WTC11 (cell line): Measurements from ENCODE around the gene CD180. TPM values are rescaled to one million over a fixed set of nuclear protein-coding genes. Genes with fewer than 3 reads are reported as not detected.

Source experiments
- ATAC-seq: fragments of 200-7000 bp; cut with Tn5 transposase; 2 replicates; pipeline ENCODE4 v1.10.0; 2021; ENCODE audit warnings: mild to moderate bottlenecking, moderate library complexity
- CTCF ChIA-PET: fragments of 300-600 bp; sonication (Branson Sonifier 250); formaldehyde crosslinking; loops from one replicate; lab custom pipeline; 2021; ENCODE audit warnings: antibody characterized with exemption; lab: Charles Lee
- POLR2A ChIA-PET: fragments of 350-600 bp; sonication (Branson Sonifier 250); formaldehyde crosslinking; loops from one replicate; lab custom pipeline; 2021; ENCODE audit warnings: antibody characterized with exemption; lab: Charles Lee
- DNase-seq: peaks from one replicate; pipeline ENCODE4 v3.0.0; 2021; ENCODE audit warnings: low spot score
- H3K27ac Mint-ChIP-seq: 2 replicates; pipeline ENCODE4 v1.8.0; 2021; ENCODE audit warnings: mixed read lengths
- H3K27me3 Mint-ChIP-seq: 2 replicates; pipeline ENCODE4 v1.8.0; 2021; ENCODE audit warnings: low read depth, mild to moderate bottlenecking, moderate library complexity, mixed read lengths
- H3K36me3 Mint-ChIP-seq: 2 replicates; pipeline ENCODE4 v1.8.0; 2021; ENCODE audit warnings: mixed read lengths
- H3K4me1 Mint-ChIP-seq: 2 replicates; pipeline ENCODE4 v1.8.0; 2022; ENCODE audit warnings: mixed read lengths
- H3K4me3 Mint-ChIP-seq: 2 replicates; pipeline ENCODE4 v1.8.0; 2021; ENCODE audit warnings: mild to moderate bottlenecking, moderate library complexity, mixed read lengths
- H3K9me3 Mint-ChIP-seq: 2 replicates; pipeline ENCODE4 v1.8.0; 2021; ENCODE audit warnings: mixed read lengths
- CBFB ChIP-seq: sonication (generic); formaldehyde crosslinking; IDR thresholded peaks from 2 replicates; pipeline ENCODE4 v1.8.1; 2022; ENCODE audit warnings: mild to moderate bottlenecking, low read depth, missing genetic modification reagents
- JAZF1 ChIP-seq: fragments of 250-450 bp; sonication (Bioruptor Pico); IDR thresholded peaks from 2 replicates; pipeline ENCODE4 v1.9.0; 2021; ENCODE audit warnings: moderate library complexity, mild to moderate bottlenecking, inconsistent platforms
- MYBL2 ChIP-seq: sonication (generic); formaldehyde crosslinking; IDR thresholded peaks from 2 replicates; pipeline ENCODE4 v1.8.1; 2023; ENCODE audit warnings: mild to moderate bottlenecking, moderate library complexity, missing genetic modification reagents
- NR3C1 ChIP-seq: sonication (generic); formaldehyde crosslinking; conservative IDR thresholded peaks from 2 replicates; pipeline ENCODE4 v1.8.1; 2023; ENCODE audit warnings: low read depth, mild to moderate bottlenecking, missing genetic modification reagents
- SP1 ChIP-seq: sonication (generic); formaldehyde crosslinking; conservative IDR thresholded peaks from 2 replicates; pipeline ENCODE4 v1.8.1; 2022; ENCODE audit warnings: missing genetic modification reagents
- TCF7 ChIP-seq: sonication (generic); formaldehyde crosslinking; IDR thresholded peaks from 2 replicates; pipeline ENCODE4 v1.8.0; 2022; ENCODE audit warnings: mild to moderate bottlenecking, low read depth, missing genetic modification reagents, moderate library complexity
- ZNF138 ChIP-seq: sonication (generic); formaldehyde crosslinking; conservative IDR thresholded peaks from 2 replicates; pipeline ENCODE4 v1.8.1; 2022; ENCODE audit warnings: mild to moderate bottlenecking, moderate library complexity, missing genetic modification reagents
- ZNF423 ChIP-seq: fragments of 250-450 bp; sonication (Bioruptor Pico); IDR thresholded peaks from 2 replicates; pipeline ENCODE4 v2.1.2; 2022; ENCODE audit warnings: mild to moderate bottlenecking, moderate library complexity
- total RNA-seq: library from RNA; stranded (reverse); gene quantifications from 3 replicates; pipeline ENCODE4 v1.2.3, GENCODE V29; 2021
- TF ChIP-seq, protein P1 (sequence below): sonication (generic); formaldehyde crosslinking; IDR thresholded peaks from 2 replicates; pipeline ENCODE4 v1.8.0; 2022; ENCODE audit warnings: mild to moderate bottlenecking, missing genetic modification reagents
- TF ChIP-seq, protein P2 (sequence below): sonication (generic); formaldehyde crosslinking; IDR thresholded peaks from 2 replicates; pipeline ENCODE4 v1.8.0; 2023; ENCODE audit warnings: missing genetic modification reagents
- TF ChIP-seq, protein P3 (sequence below): sonication (generic); formaldehyde crosslinking; IDR thresholded peaks from 2 replicates; pipeline ENCODE4 v1.8.0; 2022; ENCODE audit warnings: mild to moderate bottlenecking, missing genetic modification reagents
- TF ChIP-seq, protein P4 (sequence below): sonication (generic); formaldehyde crosslinking; IDR thresholded peaks from 2 replicates; pipeline ENCODE4 v1.8.1; 2022; ENCODE audit warnings: low read depth, mild to moderate bottlenecking, moderate library complexity, missing genetic modification reagents, borderline replicate concordance
- TF ChIP-seq, protein P5 (sequence below): sonication (generic); formaldehyde crosslinking; IDR thresholded peaks from 2 replicates; pipeline ENCODE4 v1.8.1; 2022; ENCODE audit warnings: low read depth, missing genetic modification reagents, borderline replicate concordance
- TF ChIP-seq, protein P6 (sequence below): sonication (generic); formaldehyde crosslinking; IDR thresholded peaks from 2 replicates; pipeline ENCODE4 v1.8.0; 2022; ENCODE audit warnings: missing genetic modification reagents
- TF ChIP-seq, protein P7 (sequence below): fragments of 250-450 bp; sonication (Bioruptor Pico); IDR thresholded peaks from 2 replicates; pipeline ENCODE4 v1.9.0; 2021; ENCODE audit warnings: moderate library complexity, mild to moderate bottlenecking, inconsistent platforms, borderline replicate concordance
- TF ChIP-seq, protein P8 (sequence below): fragments of 250-450 bp; sonication (Bioruptor Pico); conservative IDR thresholded peaks from 2 replicates; pipeline ENCODE4 v1.9.0; 2021; ENCODE audit warnings: mild to moderate bottlenecking
- TF ChIP-seq, protein P9 (sequence below): sonication (generic); formaldehyde crosslinking; IDR thresholded peaks from 2 replicates; pipeline ENCODE4 v1.8.1; 2023; ENCODE audit warnings: mild to moderate bottlenecking, missing genetic modification reagents, moderate library complexity
- TF ChIP-seq, protein P10 (sequence below): fragments of 250-450 bp; sonication (Bioruptor Pico); IDR thresholded peaks from 2 replicates; pipeline ENCODE4 v1.9.0; 2021; ENCODE audit warnings: mild to moderate bottlenecking
- TF ChIP-seq, protein P11 (sequence below): sonication (generic); formaldehyde crosslinking; IDR thresholded peaks from 2 replicates; pipeline ENCODE4 v1.8.1; 2022; ENCODE audit warnings: missing genetic modification reagents, borderline replicate concordance

Gene CD180
- total RNA-seq, 1 experiment from 2014 or later = not detected

DNA sequence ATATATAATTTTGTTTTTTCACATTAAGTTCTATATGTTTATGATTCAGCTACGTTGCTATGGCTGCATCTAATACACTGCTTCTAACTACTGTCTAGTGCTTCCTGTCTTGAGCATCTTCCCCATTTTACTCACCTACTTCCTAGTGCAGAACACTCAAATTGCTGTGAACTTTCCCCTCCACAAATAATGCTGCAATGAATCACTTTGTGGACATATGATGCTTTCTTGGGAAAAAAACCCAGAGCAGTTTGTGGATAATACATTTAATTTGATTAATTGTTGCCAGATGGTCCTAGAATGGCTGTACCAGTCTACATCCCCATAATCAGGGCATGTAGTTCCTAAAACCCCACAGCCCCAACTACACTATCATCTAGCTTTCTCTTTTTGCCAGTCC, 18.5 kb downstream of the CD180 start:
- ChIA-PET POLR2A (no interaction called here), CTCF (no interaction called here)
- H3K4me1 Mint-ChIP-seq = peaks cover 24% of the 10 kb centered on the region
- H3K4me3 Mint-ChIP-seq = no peak overlapping the region
- ATAC-seq (no peak), DNase-seq (no peak)
- H3K36me3 Mint-ChIP-seq = peaks cover 10% of the 10 kb centered on the region
- H3K27me3 Mint-ChIP-seq = peaks cover 3% of the 10 kb centered on the region
- peaks cover 16% of the 10 kb centered on the region for H3K9me3 Mint-ChIP-seq
- TF ChIP-seq, protein P1, sequence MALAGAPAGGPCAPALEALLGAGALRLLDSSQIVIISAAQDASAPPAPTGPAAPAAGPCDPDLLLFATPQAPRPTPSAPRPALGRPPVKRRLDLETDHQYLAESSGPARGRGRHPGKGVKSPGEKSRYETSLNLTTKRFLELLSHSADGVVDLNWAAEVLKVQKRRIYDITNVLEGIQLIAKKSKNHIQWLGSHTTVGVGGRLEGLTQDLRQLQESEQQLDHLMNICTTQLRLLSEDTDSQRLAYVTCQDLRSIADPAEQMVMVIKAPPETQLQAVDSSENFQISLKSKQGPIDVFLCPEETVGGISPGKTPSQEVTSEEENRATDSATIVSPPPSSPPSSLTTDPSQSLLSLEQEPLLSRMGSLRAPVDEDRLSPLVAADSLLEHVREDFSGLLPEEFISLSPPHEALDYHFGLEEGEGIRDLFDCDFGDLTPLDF = no peak
- TF ChIP-seq, protein P2, sequence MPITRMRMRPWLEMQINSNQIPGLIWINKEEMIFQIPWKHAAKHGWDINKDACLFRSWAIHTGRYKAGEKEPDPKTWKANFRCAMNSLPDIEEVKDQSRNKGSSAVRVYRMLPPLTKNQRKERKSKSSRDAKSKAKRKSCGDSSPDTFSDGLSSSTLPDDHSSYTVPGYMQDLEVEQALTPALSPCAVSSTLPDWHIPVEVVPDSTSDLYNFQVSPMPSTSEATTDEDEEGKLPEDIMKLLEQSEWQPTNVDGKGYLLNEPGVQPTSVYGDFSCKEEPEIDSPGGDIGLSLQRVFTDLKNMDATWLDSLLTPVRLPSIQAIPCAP (CRISPR knock-in tag) = no peak
- no peak for TF ChIP-seq ZNF138 (CRISPR knock-in tag)
- TF ChIP-seq MYBL2 (CRISPR knock-in tag) = no peak
- TF ChIP-seq, protein P3, sequence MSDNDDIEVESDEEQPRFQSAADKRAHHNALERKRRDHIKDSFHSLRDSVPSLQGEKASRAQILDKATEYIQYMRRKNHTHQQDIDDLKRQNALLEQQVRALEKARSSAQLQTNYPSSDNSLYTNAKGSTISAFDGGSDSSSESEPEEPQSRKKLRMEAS (CRISPR knock-in tag) = no peak
- no peak for TF ChIP-seq SP1
- TF ChIP-seq, protein P4, sequence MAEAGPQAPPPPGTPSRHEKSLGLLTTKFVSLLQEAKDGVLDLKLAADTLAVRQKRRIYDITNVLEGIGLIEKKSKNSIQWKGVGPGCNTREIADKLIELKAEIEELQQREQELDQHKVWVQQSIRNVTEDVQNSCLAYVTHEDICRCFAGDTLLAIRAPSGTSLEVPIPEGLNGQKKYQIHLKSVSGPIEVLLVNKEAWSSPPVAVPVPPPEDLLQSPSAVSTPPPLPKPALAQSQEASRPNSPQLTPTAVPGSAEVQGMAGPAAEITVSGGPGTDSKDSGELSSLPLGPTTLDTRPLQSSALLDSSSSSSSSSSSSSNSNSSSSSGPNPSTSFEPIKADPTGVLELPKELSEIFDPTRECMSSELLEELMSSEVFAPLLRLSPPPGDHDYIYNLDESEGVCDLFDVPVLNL (CRISPR knock-in tag) = no peak
- TF ChIP-seq, protein P5, sequence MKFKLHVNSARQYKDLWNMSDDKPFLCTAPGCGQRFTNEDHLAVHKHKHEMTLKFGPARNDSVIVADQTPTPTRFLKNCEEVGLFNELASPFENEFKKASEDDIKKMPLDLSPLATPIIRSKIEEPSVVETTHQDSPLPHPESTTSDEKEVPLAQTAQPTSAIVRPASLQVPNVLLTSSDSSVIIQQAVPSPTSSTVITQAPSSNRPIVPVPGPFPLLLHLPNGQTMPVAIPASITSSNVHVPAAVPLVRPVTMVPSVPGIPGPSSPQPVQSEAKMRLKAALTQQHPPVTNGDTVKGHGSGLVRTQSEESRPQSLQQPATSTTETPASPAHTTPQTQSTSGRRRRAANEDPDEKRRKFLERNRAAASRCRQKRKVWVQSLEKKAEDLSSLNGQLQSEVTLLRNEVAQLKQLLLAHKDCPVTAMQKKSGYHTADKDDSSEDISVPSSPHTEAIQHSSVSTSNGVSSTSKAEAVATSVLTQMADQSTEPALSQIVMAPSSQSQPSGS = no peak
- TF ChIP-seq, protein P6, sequence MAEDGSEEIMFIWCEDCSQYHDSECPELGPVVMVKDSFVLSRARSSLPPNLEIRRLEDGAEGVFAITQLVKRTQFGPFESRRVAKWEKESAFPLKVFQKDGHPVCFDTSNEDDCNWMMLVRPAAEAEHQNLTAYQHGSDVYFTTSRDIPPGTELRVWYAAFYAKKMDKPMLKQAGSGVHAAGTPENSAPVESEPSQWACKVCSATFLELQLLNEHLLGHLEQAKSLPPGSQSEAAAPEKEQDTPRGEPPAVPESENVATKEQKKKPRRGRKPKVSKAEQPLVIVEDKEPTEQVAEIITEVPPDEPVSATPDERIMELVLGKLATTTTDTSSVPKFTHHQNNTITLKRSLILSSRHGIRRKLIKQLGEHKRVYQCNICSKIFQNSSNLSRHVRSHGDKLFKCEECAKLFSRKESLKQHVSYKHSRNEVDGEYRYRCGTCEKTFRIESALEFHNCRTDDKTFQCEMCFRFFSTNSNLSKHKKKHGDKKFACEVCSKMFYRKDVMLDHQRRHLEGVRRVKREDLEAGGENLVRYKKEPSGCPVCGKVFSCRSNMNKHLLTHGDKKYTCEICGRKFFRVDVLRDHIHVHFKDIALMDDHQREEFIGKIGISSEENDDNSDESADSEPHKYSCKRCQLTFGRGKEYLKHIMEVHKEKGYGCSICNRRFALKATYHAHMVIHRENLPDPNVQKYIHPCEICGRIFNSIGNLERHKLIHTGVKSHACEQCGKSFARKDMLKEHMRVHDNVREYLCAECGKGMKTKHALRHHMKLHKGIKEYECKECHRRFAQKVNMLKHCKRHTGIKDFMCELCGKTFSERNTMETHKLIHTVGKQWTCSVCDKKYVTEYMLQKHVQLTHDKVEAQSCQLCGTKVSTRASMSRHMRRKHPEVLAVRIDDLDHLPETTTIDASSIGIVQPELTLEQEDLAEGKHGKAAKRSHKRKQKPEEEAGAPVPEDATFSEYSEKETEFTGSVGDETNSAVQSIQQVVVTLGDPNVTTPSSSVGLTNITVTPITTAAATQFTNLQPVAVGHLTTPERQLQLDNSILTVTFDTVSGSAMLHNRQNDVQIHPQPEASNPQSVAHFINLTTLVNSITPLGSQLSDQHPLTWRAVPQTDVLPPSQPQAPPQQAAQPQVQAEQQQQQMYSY (CRISPR knock-in tag) = no peak
- TF ChIP-seq, protein P7, sequence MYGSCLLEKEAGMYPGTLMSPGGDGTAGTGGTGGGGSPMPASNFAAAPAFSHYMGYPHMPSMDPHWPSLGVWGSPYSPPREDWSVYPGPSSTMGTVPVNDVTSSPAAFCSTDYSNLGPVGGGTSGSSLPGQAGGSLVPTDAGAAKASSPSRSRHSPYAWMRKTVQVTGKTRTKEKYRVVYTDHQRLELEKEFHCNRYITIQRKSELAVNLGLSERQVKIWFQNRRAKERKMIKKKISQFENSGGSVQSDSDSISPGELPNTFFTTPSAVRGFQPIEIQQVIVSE (CRISPR knock-in tag) = no peak
- TF ChIP-seq, protein P8, sequence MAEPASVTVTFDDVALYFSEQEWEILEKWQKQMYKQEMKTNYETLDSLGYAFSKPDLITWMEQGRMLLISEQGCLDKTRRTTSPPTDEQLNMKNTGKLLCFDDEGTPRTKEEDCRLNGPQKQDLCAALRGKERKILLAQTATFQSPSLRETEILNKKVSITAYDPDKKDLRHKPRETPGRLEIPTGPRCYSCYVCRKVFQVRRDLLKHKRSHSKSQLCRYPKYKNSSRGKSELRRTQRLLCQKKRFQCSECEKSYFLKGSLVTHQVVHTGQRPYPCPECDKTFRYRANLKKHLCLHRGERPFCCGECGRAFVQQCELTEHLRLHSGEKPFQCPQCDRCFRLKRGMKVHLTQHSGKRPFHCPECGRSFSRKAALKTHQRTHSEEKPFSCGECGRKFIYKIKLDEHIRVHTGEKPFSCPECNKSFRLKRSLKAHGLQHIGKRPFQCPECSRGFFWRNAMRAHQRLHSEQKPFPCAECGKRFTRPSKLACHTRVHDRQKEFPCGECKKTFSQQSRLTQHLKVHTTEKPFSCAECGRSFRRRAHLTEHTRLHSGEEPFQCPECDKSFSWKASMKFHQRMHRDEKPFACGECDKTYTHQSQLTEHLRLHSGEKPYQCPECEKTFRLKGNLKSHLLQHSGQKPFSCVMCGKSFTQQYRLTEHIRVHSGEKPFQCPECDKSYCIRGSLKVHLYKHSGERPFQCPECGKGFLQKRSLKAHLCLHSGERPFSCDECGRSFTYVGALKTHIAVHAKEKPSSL = no peak
- TF ChIP-seq, protein P9, sequence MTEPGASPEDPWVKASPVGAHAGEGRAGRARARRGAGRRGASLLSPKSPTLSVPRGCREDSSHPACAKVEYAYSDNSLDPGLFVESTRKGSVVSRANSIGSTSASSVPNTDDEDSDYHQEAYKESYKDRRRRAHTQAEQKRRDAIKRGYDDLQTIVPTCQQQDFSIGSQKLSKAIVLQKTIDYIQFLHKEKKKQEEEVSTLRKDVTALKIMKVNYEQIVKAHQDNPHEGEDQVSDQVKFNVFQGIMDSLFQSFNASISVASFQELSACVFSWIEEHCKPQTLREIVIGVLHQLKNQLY (CRISPR knock-in tag) = no peak
- TF ChIP-seq TCF7 (CRISPR knock-in tag) = no peak
- no peak for TF ChIP-seq CBFB (CRISPR knock-in tag)
- TF ChIP-seq, protein P10, sequence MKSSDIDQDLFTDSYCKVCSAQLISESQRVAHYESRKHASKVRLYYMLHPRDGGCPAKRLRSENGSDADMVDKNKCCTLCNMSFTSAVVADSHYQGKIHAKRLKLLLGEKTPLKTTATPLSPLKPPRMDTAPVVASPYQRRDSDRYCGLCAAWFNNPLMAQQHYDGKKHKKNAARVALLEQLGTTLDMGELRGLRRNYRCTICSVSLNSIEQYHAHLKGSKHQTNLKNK (CRISPR knock-in tag) = no peak
- TF ChIP-seq ZNF423 (CRISPR knock-in tag) = no peak
- TF ChIP-seq, protein P11, sequence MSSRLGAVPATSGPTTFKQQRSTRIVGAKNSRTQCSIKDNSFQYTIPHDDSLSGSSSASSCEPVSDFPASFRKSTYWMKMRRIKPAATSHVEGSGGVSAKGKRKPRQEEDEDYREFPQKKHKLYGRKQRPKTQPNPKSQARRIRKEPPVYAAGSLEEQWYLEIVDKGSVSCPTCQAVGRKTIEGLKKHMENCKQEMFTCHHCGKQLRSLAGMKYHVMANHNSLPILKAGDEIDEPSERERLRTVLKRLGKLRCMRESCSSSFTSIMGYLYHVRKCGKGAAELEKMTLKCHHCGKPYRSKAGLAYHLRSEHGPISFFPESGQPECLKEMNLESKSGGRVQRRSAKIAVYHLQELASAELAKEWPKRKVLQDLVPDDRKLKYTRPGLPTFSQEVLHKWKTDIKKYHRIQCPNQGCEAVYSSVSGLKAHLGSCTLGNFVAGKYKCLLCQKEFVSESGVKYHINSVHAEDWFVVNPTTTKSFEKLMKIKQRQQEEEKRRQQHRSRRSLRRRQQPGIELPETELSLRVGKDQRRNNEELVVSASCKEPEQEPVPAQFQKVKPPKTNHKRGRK (CRISPR knock-in tag) = no peak
- no peak for TF ChIP-seq NR3C1 (CRISPR knock-in tag)
- TF ChIP-seq JAZF1 (CRISPR knock-in tag) = no peak
- no peak overlapping the region for H3K27ac Mint-ChIP-seq
